GM10266 (cell line): ENCODE measurements around the gene SCUBE2.

Source experiments
- DNase-seq: peaks from one replicate; pipeline ENCODE4 v3.0.0; 2012; ENCODE audit errors: extremely low spot score
- TF ChIP-seq, protein P1 (sequence below): IDR thresholded peaks from 2 replicates; pipeline ENCODE4 v1.5.1; 2012; ENCODE audit warnings: mild to moderate bottlenecking, low read depth; ENCODE audit not compliant: control insufficient read depth, insufficient read depth; ENCODE audit errors: missing control alignments

The SCUBE2 gene

GRCh38 chr11:9073466-9074225, 17.8 kb downstream of the SCUBE2 start:
- no peak for DNase-seq
- TF ChIP-seq, protein P1, sequence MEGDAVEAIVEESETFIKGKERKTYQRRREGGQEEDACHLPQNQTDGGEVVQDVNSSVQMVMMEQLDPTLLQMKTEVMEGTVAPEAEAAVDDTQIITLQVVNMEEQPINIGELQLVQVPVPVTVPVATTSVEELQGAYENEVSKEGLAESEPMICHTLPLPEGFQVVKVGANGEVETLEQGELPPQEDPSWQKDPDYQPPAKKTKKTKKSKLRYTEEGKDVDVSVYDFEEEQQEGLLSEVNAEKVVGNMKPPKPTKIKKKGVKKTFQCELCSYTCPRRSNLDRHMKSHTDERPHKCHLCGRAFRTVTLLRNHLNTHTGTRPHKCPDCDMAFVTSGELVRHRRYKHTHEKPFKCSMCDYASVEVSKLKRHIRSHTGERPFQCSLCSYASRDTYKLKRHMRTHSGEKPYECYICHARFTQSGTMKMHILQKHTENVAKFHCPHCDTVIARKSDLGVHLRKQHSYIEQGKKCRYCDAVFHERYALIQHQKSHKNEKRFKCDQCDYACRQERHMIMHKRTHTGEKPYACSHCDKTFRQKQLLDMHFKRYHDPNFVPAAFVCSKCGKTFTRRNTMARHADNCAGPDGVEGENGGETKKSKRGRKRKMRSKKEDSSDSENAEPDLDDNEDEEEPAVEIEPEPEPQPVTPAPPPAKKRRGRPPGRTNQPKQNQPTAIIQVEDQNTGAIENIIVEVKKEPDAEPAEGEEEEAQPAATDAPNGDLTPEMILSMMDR = no peak

DNA sequence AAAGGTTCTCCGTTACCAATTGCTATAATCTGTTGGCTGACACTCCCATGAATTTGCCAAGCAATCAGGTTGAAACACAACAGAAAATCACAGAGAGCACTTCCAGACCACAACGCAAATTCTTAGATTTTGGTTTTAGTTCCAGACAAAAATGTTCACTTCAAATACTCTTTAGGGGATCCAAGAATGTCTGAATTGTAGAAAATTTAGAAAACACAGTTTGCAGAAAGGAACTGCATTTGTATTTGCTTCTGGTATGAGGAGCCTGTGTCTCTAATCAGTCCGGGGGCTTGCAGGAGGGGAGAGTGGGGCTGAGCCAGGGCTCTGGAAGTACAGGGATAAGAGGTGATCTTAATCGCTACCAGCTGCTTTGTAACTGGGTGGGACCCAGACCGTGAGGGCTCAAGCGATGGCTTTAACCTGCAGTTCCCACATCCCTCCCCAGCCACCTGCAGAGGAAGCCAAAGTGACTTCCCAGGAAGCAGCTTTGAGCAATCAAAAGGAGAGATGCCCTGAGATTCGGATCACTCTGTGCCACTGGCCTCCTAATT, 18.7 kb downstream of the SCUBE2 start:
- DNase-seq = no peak
- TF ChIP-seq, protein P1 = no peak

DNA sequence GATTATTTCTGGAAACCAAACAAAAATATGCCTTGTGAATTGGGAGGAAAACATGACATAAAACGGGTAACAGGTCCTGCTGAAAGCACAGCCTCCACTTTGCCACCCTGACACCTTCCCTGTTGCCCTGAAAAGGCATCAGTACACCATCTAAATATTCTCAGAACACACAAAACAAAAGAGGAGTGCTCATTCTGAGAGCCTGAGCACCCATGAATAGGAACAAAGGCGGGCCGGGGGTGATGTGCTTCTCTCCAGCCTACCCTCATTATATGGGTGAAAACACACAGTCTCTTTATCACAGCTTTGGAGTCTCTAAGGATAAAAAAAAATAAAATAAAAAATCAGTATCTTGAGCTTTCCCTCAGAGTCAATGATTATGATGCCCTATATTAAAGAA, 19.7 kb downstream of the SCUBE2 start:
- no peak for DNase-seq
- TF ChIP-seq, protein P1 = no peak

DNA sequence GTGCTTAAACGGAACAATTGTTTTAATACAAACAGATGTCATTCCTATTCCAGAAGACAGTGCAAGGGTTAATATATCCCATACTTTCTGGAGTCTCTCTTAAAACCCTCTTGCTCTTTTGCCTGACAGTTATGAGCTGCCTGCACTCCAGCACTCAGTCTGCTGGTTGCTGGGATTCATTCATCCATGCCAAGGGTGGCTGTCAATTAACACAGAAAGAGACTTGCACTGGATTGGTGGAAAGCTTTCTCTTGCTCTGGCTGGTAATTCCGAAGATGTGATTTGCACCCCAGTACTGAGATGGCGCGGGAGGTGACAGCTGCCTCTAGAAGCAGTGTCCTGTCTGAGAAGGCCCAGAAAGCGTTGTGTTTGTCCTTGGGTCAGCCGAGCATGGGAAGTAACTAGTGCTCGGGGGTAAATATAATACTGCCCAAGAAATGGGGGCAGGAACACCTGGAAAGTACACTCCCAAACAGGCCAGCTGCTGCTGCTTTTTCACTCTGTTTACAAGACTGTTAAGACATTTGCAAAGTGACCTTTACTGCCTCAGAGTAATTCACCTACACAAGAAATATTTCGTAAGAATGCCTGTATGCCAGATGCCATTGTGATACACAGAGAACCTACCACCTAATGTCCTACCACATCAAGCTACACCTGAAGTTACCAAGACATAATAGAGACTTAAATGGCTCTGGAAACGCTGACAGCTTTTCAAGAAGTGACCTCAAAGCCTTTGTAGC, 20.5 kb downstream of the SCUBE2 start:
- no peak for DNase-seq
- TF ChIP-seq, protein P1 = no peak

GRCh38 chr11:9069862-9070470, 21.4 kb downstream of the SCUBE2 start:
- TF ChIP-seq, protein P1 = no peak
- DNase-seq = no peak

- TF ChIP-seq, protein P1 = no peak
These were observed 22.1 kb downstream of the SCUBE2 start for GRCh38 chr11:9069256-9069655.

GRCh38 chr11:9066433-9066925, 24.9 kb downstream of the SCUBE2 start:
- TF ChIP-seq, protein P1 = no peak
- DNase-seq = no peak

More at GRCh38 chr11:9069256-9069655, 22.1 kb downstream of the SCUBE2 start:
- DNase-seq = no peak
